HEK293T (cell line): Measurements from ENCODE around the gene CADM2.
"Not testable (repeated sequence)": the region's sequence is repeated elsewhere in the genome, so short reads cannot be mapped to it uniquely, and the experiment has no call there.

ENCODE experiments used
- CTCF ChIA-PET: fragments of 350-600 bp; formaldehyde crosslinking; extraction: SDS; loops from one replicate; lab custom pipeline; 2021; ENCODE audit warnings: antibody characterized with exemption, inconsistent platforms; lab: Yijun Ruan, JAX
- POLR2A ChIA-PET: fragments of 350-600 bp; formaldehyde crosslinking; extraction: SDS; loops from one replicate; lab custom pipeline; 2020; ENCODE audit warnings: antibody characterized with exemption, inconsistent platforms; lab: Yijun Ruan, JAX
- DNase-seq: peaks from one replicate; pipeline ENCODE4 v3.0.0; 2012; ENCODE audit warnings: mixed read lengths; ENCODE audit errors: extremely low spot score
- ARNT ChIP-seq: fragments of 450-650 bp; IDR thresholded peaks from 2 replicates; pipeline ENCODE4 v1.6.1; 2017; ENCODE audit warnings: mild to moderate bottlenecking
- BHLHE40 ChIP-seq: fragments of 450-650 bp; IDR thresholded peaks from 2 replicates; pipeline ENCODE4 v1.6.1; 2016; ENCODE audit warnings: mild to moderate bottlenecking, moderate library complexity, borderline replicate concordance
- CTBP1 ChIP-seq: fragments of 450-650 bp; IDR thresholded peaks from 2 replicates; pipeline ENCODE4 v1.6.1; 2016; ENCODE audit warnings: borderline replicate concordance
- ELF4 ChIP-seq: fragments of 450-650 bp; IDR thresholded peaks from 2 replicates; pipeline ENCODE4 v1.6.1; 2017; ENCODE audit warnings: antibody characterized with exemption
- FOXA1 ChIP-seq: fragments of 450-650 bp; IDR thresholded peaks from 2 replicates; pipeline ENCODE4 v1.6.1; 2016; ENCODE audit warnings: mild to moderate bottlenecking
- FOXK2 ChIP-seq: fragments of 450-650 bp; IDR thresholded peaks from 2 replicates; pipeline ENCODE4 v1.6.1; 2016; ENCODE audit warnings: mild to moderate bottlenecking
- FOXM1 ChIP-seq: fragments of 450-650 bp; IDR thresholded peaks from 2 replicates; pipeline ENCODE4 v1.6.1; 2017; ENCODE audit warnings: mild to moderate bottlenecking, borderline replicate concordance
- HDGF ChIP-seq: fragments of 450-650 bp; IDR thresholded peaks from 2 replicates; pipeline ENCODE4 v1.6.1; 2017; ENCODE audit warnings: antibody characterized with exemption, borderline replicate concordance
- L3MBTL2 ChIP-seq: fragments of 450-650 bp; conservative IDR thresholded peaks from 2 replicates; pipeline ENCODE4 v1.6.1; 2016; ENCODE audit warnings: mild to moderate bottlenecking
- LEF1 ChIP-seq: fragments of 450-650 bp; IDR thresholded peaks from 2 replicates; pipeline ENCODE4 v1.6.1; 2017; ENCODE audit warnings: mild to moderate bottlenecking, borderline replicate concordance
- NFRKB ChIP-seq: fragments of 450-650 bp; IDR thresholded peaks from 2 replicates; pipeline ENCODE4 v1.6.1; 2016; ENCODE audit warnings: mild to moderate bottlenecking, moderate library complexity
- PKNOX1 ChIP-seq: fragments of 450-650 bp; IDR thresholded peaks from 2 replicates; pipeline ENCODE4 v1.6.1; 2016
- SP1 ChIP-seq: fragments of 450-650 bp; IDR thresholded peaks from 2 replicates; pipeline ENCODE4 v1.6.1; 2017
- SUZ12 ChIP-seq: fragments of 450-650 bp; IDR thresholded peaks from 2 replicates; pipeline ENCODE4 v1.6.1; 2016; ENCODE audit warnings: mild to moderate bottlenecking
- TARDBP ChIP-seq: fragments of 450-650 bp; IDR thresholded peaks from 2 replicates; pipeline ENCODE4 v1.6.1; 2016
- ZNF384 ChIP-seq: fragments of 450-650 bp; IDR thresholded peaks from 2 replicates; pipeline ENCODE4 v1.6.1; 2016

CADM2 gene

GRCh38 chr3:85081191-85081906 lies 122.6 kb downstream of the CADM2 start:
- CTCF ChIA-PET = no interaction called here
- no peak for TF ChIP-seq PKNOX1
- no peak for TF ChIP-seq CTBP1
- TF ChIP-seq TARDBP = no peak
- no peak for TF ChIP-seq FOXK2
- no peak for TF ChIP-seq ARNT
- TF ChIP-seq SP1 = no peak
- TF ChIP-seq SUZ12 = no peak
- POLR2A ChIA-PET = no interaction called here
- peak; percentile 5 for DNase-seq

- POLR2A ChIA-PET = no interaction called here
- DNase-seq = no peak
- CTCF ChIA-PET = no interaction called here
- TF ChIP-seq L3MBTL2 (no peak), FOXM1 (no peak), FOXK2 (no peak), PKNOX1 (no peak), SP1 (no peak), CTBP1 (no peak), LEF1 (no peak), ZNF384 (no peak), NFRKB (no peak), TARDBP (no peak), SUZ12 (no peak), BHLHE40 (no peak), ARNT (no peak), ELF4 (no peak), HDGF (no peak), FOXA1 (no peak)
These were observed 131.7 kb downstream of the CADM2 start for GRCh38 chr3:85090495-85090894.

GRCh38 chr3:85100316-85100715 lies 141.5 kb downstream of the CADM2 start:
- POLR2A ChIA-PET = no interaction called here
- DNase-seq = no peak
- TF ChIP-seq PKNOX1 (no peak), CTBP1 (no peak), L3MBTL2 (no peak), FOXA1 (no peak), HDGF (no peak), SUZ12 (no peak), NFRKB (no peak), ZNF384 (no peak), TARDBP (no peak), ELF4 (no peak), FOXM1 (no peak), LEF1 (no peak), BHLHE40 (no peak), SP1 (no peak), ARNT (no peak)
- CTCF ChIA-PET = no interaction called here

- DNase-seq = no peak
- ChIA-PET POLR2A (no interaction called here), CTCF (no interaction called here)
- no peak for TF ChIP-seq ARNT
- no peak for TF ChIP-seq SUZ12
- no peak for TF ChIP-seq HDGF
- TF ChIP-seq SP1 = no peak
- TF ChIP-seq FOXM1 = no peak
- TF ChIP-seq L3MBTL2 = no peak
- TF ChIP-seq FOXA1 = no peak
- no peak for TF ChIP-seq PKNOX1
- TF ChIP-seq TARDBP = no peak
- TF ChIP-seq LEF1 = no peak
- no peak for TF ChIP-seq BHLHE40
- TF ChIP-seq NFRKB = no peak
- no peak for TF ChIP-seq ELF4
- TF ChIP-seq ZNF384 = no peak
- no peak for TF ChIP-seq FOXK2
- no peak for TF ChIP-seq CTBP1
These were observed 144.0 kb downstream of the CADM2 start for GRCh38 chr3:85102781-85103180.

- TF ChIP-seq BHLHE40 (no peak), SUZ12 (no peak), SP1 (no peak)
- ChIA-PET CTCF (no interaction called here), POLR2A (no interaction called here)
- no peak for DNase-seq
These were observed 151.6 kb downstream of the CADM2 start for GRCh38 chr3:85110393-85110792.

- ChIA-PET POLR2A (no interaction called here), CTCF (no interaction called here)
- TF ChIP-seq ELF4 (no peak), ZNF384 (no peak), SUZ12 (no peak), ARNT (no peak), FOXK2 (no peak), TARDBP (no peak), SP1 (no peak), L3MBTL2 (no peak), FOXA1 (no peak), NFRKB (no peak), PKNOX1 (no peak)
- no peak for DNase-seq
These were observed 162.1 kb downstream of the CADM2 start for GRCh38 chr3:85120879-85121278.

- DNase-seq, CTCF ChIA-PET, POLR2A ChIA-PET: not testable (repeated sequence)
These were observed 174.1 kb downstream of the CADM2 start for GRCh38 chr3:85132864-85133263.

GRCh38 chr3:85133691-85134420 lies 175.1 kb downstream of the CADM2 start:
- CTCF ChIA-PET, POLR2A ChIA-PET: not testable (repeated sequence)

More at GRCh38 chr3:85133691-85134420, 175.1 kb downstream of the CADM2 start:
- DNase-seq = not testable (repeated sequence)
